Activated CD8-positive, alpha-beta T cell treated with anti-CD3 and anti-CD28 coated beads for 36 hours (primary cell): ENCODE results near the gene FCN2. TPM values are rescaled to one million over a fixed set of nuclear protein-coding genes. Genes with fewer than 3 reads are reported as not detected.

Experiments
- ATAC-seq: fragments of 200-7000 bp; cut with Tn5 transposase; one replicate; pipeline ENCODE4 v1.10.0; 2021; ENCODE audit warnings: mild to moderate bottlenecking, moderate library complexity
- CTCF ChIA-PET: fragments of 350-600 bp; sonication (Branson Sonifier 250); formaldehyde crosslinking; loops from one replicate; lab custom pipeline; 2021; ENCODE audit warnings: antibody characterized with exemption; lab: Charles Lee
- POLR2A ChIA-PET: fragments of 350-600 bp; sonication (Branson Sonifier 250); formaldehyde crosslinking; loops from one replicate; lab custom pipeline; 2021; ENCODE audit warnings: antibody characterized with exemption; lab: Charles Lee
- DNase-seq: peaks from one replicate; pipeline ENCODE4 v3.0.0-alpha.2; 2020
- H3K27ac Mint-ChIP-seq: one replicate; pipeline ENCODE4 v1.8.0; 2021; ENCODE audit warnings: mild to moderate bottlenecking, mixed read lengths
- H3K27me3 Mint-ChIP-seq: one replicate; pipeline ENCODE4 v1.8.0; 2021; ENCODE audit warnings: mixed read lengths
- H3K36me3 Mint-ChIP-seq: one replicate; pipeline ENCODE4 v1.8.0; 2021; ENCODE audit warnings: low read depth, mixed read lengths
- H3K4me1 Mint-ChIP-seq: one replicate; pipeline ENCODE4 v1.8.0; 2021; ENCODE audit warnings: low read depth, mixed read lengths
- H3K4me3 Mint-ChIP-seq: one replicate; pipeline ENCODE4 v1.8.0; 2021; ENCODE audit warnings: mild to moderate bottlenecking, moderate library complexity, mixed read lengths
- H3K9me3 Mint-ChIP-seq: one replicate; pipeline ENCODE4 v1.8.0; 2021; ENCODE audit warnings: mixed read lengths
- intact Hi-C: fragments of 100-400 bp; cut with micrococcal nuclease; formaldehyde crosslinking; loops from one replicate; pipeline ENCODE4 v1.10.0; 2022
- total RNA-seq, 2 experiments: library from RNA; stranded (reverse); gene quantifications; one replicate each; pipeline ENCODE4 v1.2.3, GENCODE V29; 2021
- TF ChIP-seq, protein P1 (sequence below): fragments of 200-600 bp; IDR thresholded peaks from one replicate; pipeline ENCODE4 v1.8.0; 2022; ENCODE audit warnings: antibody characterized with exemption, mild to moderate bottlenecking

Gene FCN2
- total RNA-seq, 2 experiments from 2014 or later = not detected

DNA sequence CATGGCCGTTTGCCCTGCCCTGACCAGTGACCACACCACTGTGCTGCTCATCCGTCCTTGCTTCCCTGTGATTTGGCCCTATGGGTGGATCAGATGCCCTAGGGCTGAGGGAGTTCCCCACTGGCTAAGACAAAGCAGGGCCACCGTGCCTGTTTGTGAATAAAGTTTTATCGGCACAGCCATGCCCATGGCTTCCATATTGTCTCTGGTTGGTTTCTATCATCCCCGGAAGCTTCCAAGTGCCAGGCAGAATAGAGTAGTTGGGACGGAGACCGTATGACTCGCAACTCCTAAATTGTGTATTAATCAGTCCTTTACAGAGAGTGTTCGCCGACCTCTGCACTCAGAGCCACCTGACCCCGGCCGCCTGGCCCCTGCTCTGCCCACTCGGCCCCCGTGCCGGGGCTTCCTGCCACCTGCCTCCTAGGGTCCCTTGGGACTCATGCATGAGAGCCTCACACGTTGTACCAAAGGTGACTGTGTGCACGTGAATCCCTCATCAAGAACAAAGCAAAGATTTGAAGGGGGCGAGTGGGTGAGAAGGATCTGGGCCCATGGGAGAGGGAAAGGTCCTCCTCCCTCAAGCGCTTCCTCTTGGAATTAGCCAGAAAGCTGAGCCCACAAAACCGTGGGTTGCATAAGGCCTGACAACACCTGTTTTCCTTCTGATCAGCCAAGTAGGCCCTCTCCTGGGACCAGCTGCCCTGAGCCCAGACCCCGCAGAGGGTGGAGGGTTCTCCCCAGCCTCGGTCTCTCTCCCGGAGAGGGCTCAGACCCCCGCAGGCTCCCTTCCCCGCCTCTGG, 11.7 kb upstream of the FCN2 start:
- no peak for DNase-seq
- intact Hi-C loops = no loop called here
- CTCF ChIA-PET = no interaction called here

DNA sequence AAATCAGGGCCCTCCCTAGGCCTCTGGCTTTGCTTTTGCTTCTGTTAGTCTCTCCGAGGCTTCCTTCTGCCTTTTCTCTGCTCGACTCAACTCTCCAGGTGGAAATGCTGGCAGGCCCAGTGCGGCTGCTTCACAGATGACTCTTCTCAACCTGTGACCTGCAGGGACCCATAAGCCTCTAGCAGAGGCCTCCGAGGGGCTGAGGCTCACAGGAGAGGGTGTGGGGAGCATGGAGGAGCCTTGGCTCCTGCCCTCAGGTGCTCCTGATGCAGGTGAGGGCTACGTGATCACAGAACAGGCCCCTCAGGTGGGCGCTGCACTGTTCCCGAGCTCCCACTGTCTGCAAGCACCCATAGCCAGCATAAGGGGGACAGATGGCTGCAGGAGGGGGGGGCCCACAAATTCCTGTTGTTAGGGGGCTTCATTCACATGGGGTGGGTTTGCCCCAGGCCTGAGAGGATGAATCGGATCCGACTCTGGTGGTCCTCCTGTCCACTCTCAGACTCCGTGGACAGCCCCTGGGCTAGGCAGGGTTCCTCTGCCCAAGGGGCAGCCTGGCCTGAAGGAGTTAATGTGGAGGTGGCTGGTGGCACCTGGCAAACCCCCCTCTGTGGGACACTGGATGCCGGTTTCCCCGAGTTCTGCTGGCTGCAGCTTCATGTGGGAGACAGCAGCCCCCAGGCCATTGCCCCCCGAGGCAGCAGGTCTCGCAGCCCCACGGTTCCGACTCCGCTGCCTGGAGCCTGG, 10.9 kb upstream of the FCN2 start:
- no peaks in the 10 kb centered on the region for H3K36me3 Mint-ChIP-seq
- no peak for ATAC-seq
- ChIA-PET POLR2A (no interaction called here), CTCF (no interaction called here)
- no peaks in the 10 kb centered on the region for H3K27me3 Mint-ChIP-seq
- no peaks in the 10 kb centered on the region for H3K9me3 Mint-ChIP-seq
- H3K27ac Mint-ChIP-seq = no peak overlapping the region
- TF ChIP-seq, protein P1, sequence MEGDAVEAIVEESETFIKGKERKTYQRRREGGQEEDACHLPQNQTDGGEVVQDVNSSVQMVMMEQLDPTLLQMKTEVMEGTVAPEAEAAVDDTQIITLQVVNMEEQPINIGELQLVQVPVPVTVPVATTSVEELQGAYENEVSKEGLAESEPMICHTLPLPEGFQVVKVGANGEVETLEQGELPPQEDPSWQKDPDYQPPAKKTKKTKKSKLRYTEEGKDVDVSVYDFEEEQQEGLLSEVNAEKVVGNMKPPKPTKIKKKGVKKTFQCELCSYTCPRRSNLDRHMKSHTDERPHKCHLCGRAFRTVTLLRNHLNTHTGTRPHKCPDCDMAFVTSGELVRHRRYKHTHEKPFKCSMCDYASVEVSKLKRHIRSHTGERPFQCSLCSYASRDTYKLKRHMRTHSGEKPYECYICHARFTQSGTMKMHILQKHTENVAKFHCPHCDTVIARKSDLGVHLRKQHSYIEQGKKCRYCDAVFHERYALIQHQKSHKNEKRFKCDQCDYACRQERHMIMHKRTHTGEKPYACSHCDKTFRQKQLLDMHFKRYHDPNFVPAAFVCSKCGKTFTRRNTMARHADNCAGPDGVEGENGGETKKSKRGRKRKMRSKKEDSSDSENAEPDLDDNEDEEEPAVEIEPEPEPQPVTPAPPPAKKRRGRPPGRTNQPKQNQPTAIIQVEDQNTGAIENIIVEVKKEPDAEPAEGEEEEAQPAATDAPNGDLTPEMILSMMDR = no peak
- no peak for DNase-seq
- intact Hi-C loops = no loop called here
- H3K4me1 Mint-ChIP-seq = no peaks in the 10 kb centered on the region
- no peak overlapping the region for H3K4me3 Mint-ChIP-seq

More for the DNA sequence above, 11.7 kb upstream of the FCN2 start:
- H3K36me3 Mint-ChIP-seq = no peaks in the 10 kb centered on the region
- TF ChIP-seq, protein P1 = no peak
- ATAC-seq = no peak
- no peak overlapping the region for H3K27ac Mint-ChIP-seq
- H3K4me1 Mint-ChIP-seq = no peaks in the 10 kb centered on the region
- no peak overlapping the region for H3K4me3 Mint-ChIP-seq
- no peaks in the 10 kb centered on the region for H3K9me3 Mint-ChIP-seq
- POLR2A ChIA-PET = no interaction called here
- no peaks in the 10 kb centered on the region for H3K27me3 Mint-ChIP-seq

DNA sequence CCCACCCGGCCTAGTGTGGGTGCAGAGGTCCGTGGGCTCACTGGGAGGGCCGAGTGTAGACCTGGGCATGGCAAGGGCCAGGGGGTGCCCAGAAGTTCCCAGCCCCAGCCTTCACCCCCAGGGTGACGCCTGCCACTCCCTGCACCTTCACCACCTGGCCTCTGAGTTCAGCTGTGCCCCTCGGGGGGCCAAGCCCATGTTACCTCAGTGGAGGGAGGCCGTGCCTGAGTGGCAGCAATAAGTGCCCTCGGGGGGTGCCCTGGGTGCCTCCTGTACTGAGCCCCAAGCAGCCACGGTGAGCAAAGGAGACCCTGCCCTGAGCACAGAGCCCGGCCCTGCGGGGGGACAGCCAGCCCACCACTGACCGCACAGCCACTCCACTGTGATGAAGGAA, 10.3 kb upstream of the FCN2 start:
- no peak for ATAC-seq
- no peak overlapping the region for H3K27ac Mint-ChIP-seq
- ChIA-PET POLR2A (no interaction called here), CTCF (no interaction called here)
- H3K9me3 Mint-ChIP-seq = no peaks in the 10 kb centered on the region
- TF ChIP-seq, protein P1 = no peak
- DNase-seq = no peak
- no peaks in the 10 kb centered on the region for H3K36me3 Mint-ChIP-seq
- H3K4me1 Mint-ChIP-seq = no peaks in the 10 kb centered on the region
- intact Hi-C loops = no loop called here
- no peak overlapping the region for H3K4me3 Mint-ChIP-seq
- H3K27me3 Mint-ChIP-seq = no peaks in the 10 kb centered on the region

DNA sequence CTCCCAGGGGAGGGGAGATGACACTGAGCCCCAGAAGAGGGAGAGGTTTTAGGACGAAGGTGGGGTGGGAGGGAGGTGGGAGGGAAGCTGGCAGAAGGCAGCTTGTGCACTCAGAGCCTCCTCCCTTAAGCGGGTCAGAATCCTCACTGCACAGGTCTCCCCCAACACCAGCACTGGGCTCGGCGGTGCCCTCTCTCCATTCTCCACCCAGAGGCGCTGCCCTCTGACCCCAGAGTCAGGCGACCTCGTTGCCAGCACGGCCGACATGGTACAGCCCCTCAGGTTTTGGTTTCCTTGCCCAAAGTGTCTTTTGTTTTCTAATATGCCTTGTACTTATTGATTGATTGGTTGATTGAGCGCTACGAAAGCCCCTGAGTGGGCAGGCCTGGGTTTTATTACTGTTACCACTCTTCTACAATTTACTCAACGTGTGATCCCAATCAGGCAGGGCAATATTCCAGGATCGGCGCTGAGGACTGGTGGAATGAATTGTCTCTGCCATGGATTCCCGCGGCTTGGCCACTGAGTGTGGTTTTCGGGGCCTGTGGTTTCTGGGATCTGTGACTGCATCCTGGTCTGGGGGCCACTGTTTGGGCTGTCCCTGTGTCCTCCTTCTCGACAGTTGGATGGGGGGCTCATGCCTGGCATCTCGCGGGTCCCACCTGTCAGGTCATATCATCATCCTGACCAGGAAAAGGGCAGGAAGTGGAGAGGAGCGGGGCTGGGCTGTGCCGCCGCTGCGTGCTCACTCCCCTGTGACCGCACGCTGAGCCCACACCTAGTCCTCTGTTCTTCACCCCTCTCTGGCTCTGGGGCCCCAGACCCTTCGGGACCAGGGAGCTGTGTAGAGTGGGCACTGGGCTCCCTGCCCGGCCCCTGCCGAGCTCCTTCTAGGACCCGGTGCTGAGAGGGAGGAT, 9.6 kb upstream of the FCN2 start:
- intact Hi-C loops = no loop called here
- CTCF ChIA-PET = no interaction called here

More for the DNA sequence above, 9.6 kb upstream of the FCN2 start:
- H3K27me3 Mint-ChIP-seq = no peaks in the 10 kb centered on the region
- H3K36me3 Mint-ChIP-seq = no peaks in the 10 kb centered on the region
- TF ChIP-seq, protein P1 = no peak
- DNase-seq (no peak), ATAC-seq (no peak)
- H3K4me1 Mint-ChIP-seq = no peaks in the 10 kb centered on the region
- H3K27ac Mint-ChIP-seq = no peak overlapping the region
- no peak overlapping the region for H3K4me3 Mint-ChIP-seq
- no peaks in the 10 kb centered on the region for H3K9me3 Mint-ChIP-seq
- POLR2A ChIA-PET = no interaction called here
